ENCODE results near the gene MAN1B1. TPM values are rescaled to one million over a fixed set of nuclear protein-coding genes. Genes with fewer than 3 reads are reported as not detected.

MAN1B1 gene
- total RNA-seq, 1 experiment from 2014 or later: 57.2 TPM

GRCh38 chr9:137158625-137159024 is 71.8 kb downstream of the MAN1B1 start:
- Histone ChIP-seq H3K27ac (ENCODE audit: low read length) (no peak overlapping the region), H3K27me3 (ENCODE audit: control insufficient read depth, insufficient read depth, low read length) (no peaks in the 10 kb centered on the region), H3K36me3 (ENCODE audit: control insufficient read depth, insufficient read depth, low read length) (no peaks in the 10 kb centered on the region), H3K9me3 (ENCODE audit: control insufficient read depth, insufficient read depth, low read depth, low read length) (no peaks in the 10 kb centered on the region), H3K4me1 (ENCODE audit: control insufficient read depth, insufficient read depth, low read length) (peaks cover 4% of the 10 kb centered on the region; the same call in 1 of the 2 replicates), H3K4me3 (ENCODE audit: low read depth in 2 of 2, low read length in 2 of 2) (no peak overlapping the region)
- POLR2A ChIA-PET: no interaction called here
- CTCF ChIA-PET: no interaction called here
- in situ Hi-C loops (cut with HindIII; ENCODE audit: low pct_unique_long_range_greater_than_20kb, low sequenced_read_pairs): no loop called here
- no peak for TF ChIP-seq SIN3A (IDR thresholded peaks at IDR 0.05; ENCODE audit: borderline replicate concordance, insufficient read depth, low read depth, low read length)
- no peak for ATAC-seq
- no peak for DNase-seq (ENCODE audit: low read depth, low spot score)
- no TSS peak for BruUV-seq (replicated peaks)
- intact Hi-C loops (cut with micrococcal nuclease; ENCODE audit: unreplicated experiment): no loop called here

Other genes with a start within 250 kb of the MAN1B1 start
- gene AJM1, start 244.5 kb upstream of the MAN1B1 start, total RNA-seq (2021; ENCODE audit: unreplicated experiment): 7.2 TPM
- 204 TPM for gene PHPT1, start 237.6 kb upstream of the MAN1B1 start, total RNA-seq (2021; ENCODE audit: unreplicated experiment)
- 6.3 TPM for gene MAMDC4, start 234.6 kb upstream of the MAN1B1 start, total RNA-seq (2021; ENCODE audit: unreplicated experiment)
- gene EDF1, start 220.7 kb upstream of the MAN1B1 start, total RNA-seq (2021; ENCODE audit: unreplicated experiment): 270 TPM
- gene TRAF2, start 200.5 kb upstream of the MAN1B1 start, total RNA-seq (2021; ENCODE audit: unreplicated experiment): 48.7 TPM
- gene FBXW5, start 142.2 kb upstream of the MAN1B1 start, total RNA-seq (2021; ENCODE audit: unreplicated experiment): 72.6 TPM
- gene C8G, start 141.7 kb upstream of the MAN1B1 start, total RNA-seq (2021; ENCODE audit: unreplicated experiment): 2.9 TPM
- gene LCN12, start 134.7 kb upstream of the MAN1B1 start, total RNA-seq (2021; ENCODE audit: unreplicated experiment): 2.5 TPM
- 13.7 TPM for gene PTGDS, start 109.5 kb upstream of the MAN1B1 start, total RNA-seq (2021; ENCODE audit: unreplicated experiment)
- 0.82 TPM for gene LCNL1, start 104.0 kb upstream of the MAN1B1 start, total RNA-seq (2021; ENCODE audit: unreplicated experiment)
- 64.0 TPM for gene PAXX, start 94.6 kb upstream of the MAN1B1 start, total RNA-seq (2021; ENCODE audit: unreplicated experiment)
- gene CLIC3, start 90.4 kb upstream of the MAN1B1 start, total RNA-seq (2021; ENCODE audit: unreplicated experiment): 6.2 TPM
- 27.0 TPM for gene ABCA2, start 58.7 kb upstream of the MAN1B1 start, total RNA-seq (2021; ENCODE audit: unreplicated experiment)
- not detected for gene FUT7, start 54.9 kb upstream of the MAN1B1 start, total RNA-seq (2021; ENCODE audit: unreplicated experiment)
- 43.5 TPM for gene NPDC1, start 40.8 kb upstream of the MAN1B1 start, total RNA-seq (2021; ENCODE audit: unreplicated experiment)
- gene ENTPD2, start 32.9 kb upstream of the MAN1B1 start, total RNA-seq (2021; ENCODE audit: unreplicated experiment): 2.8 TPM
- gene SAPCD2, start 16.4 kb upstream of the MAN1B1 start, total RNA-seq (2021; ENCODE audit: unreplicated experiment): 18.4 TPM
- 23.1 TPM for gene UAP1L1, start 9.5 kb upstream of the MAN1B1 start, total RNA-seq (2021; ENCODE audit: unreplicated experiment)
- gene DPP7, start 27.7 kb downstream of the MAN1B1 start, total RNA-seq (2021; ENCODE audit: unreplicated experiment): 236 TPM
- 4.9 TPM for gene GRIN1, start 52.2 kb downstream of the MAN1B1 start, total RNA-seq (2021; ENCODE audit: unreplicated experiment)
- gene LRRC26, start 83.1 kb downstream of the MAN1B1 start, total RNA-seq (2021; ENCODE audit: unreplicated experiment): 0.69 TPM
- gene TMEM210, start 85.1 kb downstream of the MAN1B1 start, total RNA-seq (2021; ENCODE audit: unreplicated experiment): not detected
- 46.0 TPM for gene ANAPC2, start 101.6 kb downstream of the MAN1B1 start, total RNA-seq (2021; ENCODE audit: unreplicated experiment)
- gene SSNA1, start 101.7 kb downstream of the MAN1B1 start, total RNA-seq (2021; ENCODE audit: unreplicated experiment): 86.9 TPM
- 21.7 TPM for gene TPRN, start 113.8 kb downstream of the MAN1B1 start, total RNA-seq (2021; ENCODE audit: unreplicated experiment)
- gene TMEM203, start 118.7 kb downstream of the MAN1B1 start, total RNA-seq (2021; ENCODE audit: unreplicated experiment): 25.4 TPM
- gene NDOR1, start 118.7 kb downstream of the MAN1B1 start, total RNA-seq (2021; ENCODE audit: unreplicated experiment): 15.6 TPM
- gene RNF208, start 135.3 kb downstream of the MAN1B1 start, total RNA-seq (2021; ENCODE audit: unreplicated experiment): 11.5 TPM
- gene CYSRT1, start 138.2 kb downstream of the MAN1B1 start, total RNA-seq (2021; ENCODE audit: unreplicated experiment): 0.67 TPM
- gene RNF224, start 140.5 kb downstream of the MAN1B1 start, total RNA-seq (2021; ENCODE audit: unreplicated experiment): 0.15 TPM
- gene SLC34A3, start 143.9 kb downstream of the MAN1B1 start, total RNA-seq (2021; ENCODE audit: unreplicated experiment): not detected
- gene TUBB4B, start 154.3 kb downstream of the MAN1B1 start, total RNA-seq (2021; ENCODE audit: unreplicated experiment): 265 TPM
- gene STPG3, start 164.3 kb downstream of the MAN1B1 start, total RNA-seq (2021; ENCODE audit: unreplicated experiment): 0.26 TPM
- gene NELFB, start 168.3 kb downstream of the MAN1B1 start, total RNA-seq (2021; ENCODE audit: unreplicated experiment): 62.4 TPM
- gene TOR4A, start 190.7 kb downstream of the MAN1B1 start, total RNA-seq (2021; ENCODE audit: unreplicated experiment): 37.1 TPM
- gene NRARP, start 215.3 kb downstream of the MAN1B1 start, total RNA-seq (2021; ENCODE audit: unreplicated experiment): 16.9 TPM